Progenitor cell of endocrine pancreas (in vitro differentiated cells): ENCODE data around the gene EXOG. TPM values are rescaled to one million over a fixed set of nuclear protein-coding genes. Genes with fewer than 3 reads are reported as not detected.
A peak's percentile ranks its signal among the peaks of the same experiment; 100 is the strongest.

Experiments used
- DNase-seq: peaks from one replicate; pipeline ENCODE4 v3.0.0; 2021; ENCODE audit warnings: low spot score; ENCODE audit not compliant: unreplicated experiment
- H3K27ac Mint-ChIP-seq: 2 replicates; pipeline ENCODE4 v1.8.0; 2021; ENCODE audit warnings: mild to moderate bottlenecking, moderate library complexity, mixed read lengths
- H3K27me3 Mint-ChIP-seq: 2 replicates; pipeline ENCODE4 v1.8.0; 2021; ENCODE audit warnings: mixed read lengths
- H3K36me3 Mint-ChIP-seq: 2 replicates; pipeline ENCODE4 v1.8.0; 2022; ENCODE audit warnings: mixed read lengths; ENCODE audit not compliant: insufficient read depth
- H3K4me1 Mint-ChIP-seq: 2 replicates; pipeline ENCODE4 v1.8.0; 2021; ENCODE audit warnings: low read depth, mixed read lengths
- H3K4me3 Mint-ChIP-seq: 2 replicates; pipeline ENCODE4 v1.8.0; 2021; ENCODE audit warnings: low read depth, mild to moderate bottlenecking, moderate library complexity, mixed read lengths
- H3K9me3 Mint-ChIP-seq: 2 replicates; pipeline ENCODE4 v1.8.0; 2021; ENCODE audit warnings: low read depth, mixed read lengths
- long read RNA-seq: library from polyadenylated mRNA; unstranded; transcript quantifications from one replicate; pipeline ENCODE4 v2.0.0, GENCODE V29; 2020
- total RNA-seq: library from RNA; stranded (reverse); gene quantifications from 2 replicates; pipeline ENCODE4 v1.2.1, GENCODE V29; 2021
- TF ChIP-seq, protein P1 (sequence below): fragments of 200-600 bp; sonication (generic); IDR thresholded peaks from one replicate; pipeline ENCODE4 v1.5.0; 2021; ENCODE audit warnings: antibody characterized with exemption, mild to moderate bottlenecking; ENCODE audit not compliant: unreplicated experiment

EXOG gene, protein sequence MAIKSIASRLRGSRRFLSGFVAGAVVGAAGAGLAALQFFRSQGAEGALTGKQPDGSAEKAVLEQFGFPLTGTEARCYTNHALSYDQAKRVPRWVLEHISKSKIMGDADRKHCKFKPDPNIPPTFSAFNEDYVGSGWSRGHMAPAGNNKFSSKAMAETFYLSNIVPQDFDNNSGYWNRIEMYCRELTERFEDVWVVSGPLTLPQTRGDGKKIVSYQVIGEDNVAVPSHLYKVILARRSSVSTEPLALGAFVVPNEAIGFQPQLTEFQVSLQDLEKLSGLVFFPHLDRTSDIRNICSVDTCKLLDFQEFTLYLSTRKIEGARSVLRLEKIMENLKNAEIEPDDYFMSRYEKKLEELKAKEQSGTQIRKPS
- 15.2 and 16.5 TPM in 2 replicates for total RNA-seq
- long read RNA-seq, transcript EXOG-201 (6 exons, 2,792 nt), result major isoform, 16 of 30 reads
- long read RNA-seq, partial matches to known transcripts, result 2 of 30 reads
- long read RNA-seq, other reads (novel, unspliced or antisense), result 12 of 30 reads

DNA sequence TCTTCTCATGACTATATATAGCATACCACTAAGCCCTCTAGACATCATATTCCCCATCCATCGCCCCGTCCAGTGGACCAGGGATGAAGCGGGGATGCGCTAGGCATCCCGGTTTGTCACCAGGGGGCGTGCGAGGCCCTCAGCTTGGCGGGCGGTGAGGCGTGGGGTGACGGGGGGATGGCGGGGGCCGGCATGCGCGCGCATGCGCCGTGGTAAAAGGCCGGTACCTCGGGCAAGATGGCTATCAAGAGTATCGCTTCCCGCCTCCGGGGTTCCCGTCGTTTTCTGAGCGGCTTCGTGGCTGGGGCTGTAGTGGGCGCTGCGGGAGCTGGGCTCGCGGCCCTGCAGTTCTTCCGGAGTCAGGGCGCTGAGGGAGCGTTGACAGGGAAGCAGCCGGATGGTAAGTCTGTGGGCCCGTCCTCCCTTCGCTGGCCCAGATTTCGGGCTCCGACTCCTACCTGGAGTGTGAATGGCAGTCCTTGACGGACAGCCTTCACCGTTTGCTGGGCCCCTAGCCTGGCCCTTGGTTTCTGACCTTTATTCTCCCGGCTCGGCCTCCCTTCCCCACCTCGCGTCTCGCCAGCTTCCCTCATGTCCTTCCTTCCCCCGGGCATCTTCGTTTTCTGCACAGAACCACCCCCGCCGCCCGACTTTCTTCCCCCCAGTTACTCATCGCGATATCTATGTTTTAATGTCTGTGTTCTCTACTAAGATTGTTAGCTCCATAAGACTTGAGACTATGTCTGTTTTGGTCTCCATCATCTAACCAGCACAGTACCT, at the start of gene EXOG:
Gene EXOG (plus strand): TSS at position 210 of the 780 bp plus-strand sequence. CDS start 28 bp downstream, at position 238.
- Mint-ChIP-seq H3K4me1 (peaks cover 4% of the 10 kb centered on the region), H3K27ac (peak within 1 kb of the TSS; percentile 91), H3K36me3 (peaks cover 2% of the 10 kb centered on the region), H3K9me3 (no peaks in the 10 kb centered on the region), H3K27me3 (no peaks in the 10 kb centered on the region), H3K4me3 (peak within 1 kb of the TSS; percentile 87)
- DNase-seq, result peak; percentile 97
- TF ChIP-seq, protein P1, sequence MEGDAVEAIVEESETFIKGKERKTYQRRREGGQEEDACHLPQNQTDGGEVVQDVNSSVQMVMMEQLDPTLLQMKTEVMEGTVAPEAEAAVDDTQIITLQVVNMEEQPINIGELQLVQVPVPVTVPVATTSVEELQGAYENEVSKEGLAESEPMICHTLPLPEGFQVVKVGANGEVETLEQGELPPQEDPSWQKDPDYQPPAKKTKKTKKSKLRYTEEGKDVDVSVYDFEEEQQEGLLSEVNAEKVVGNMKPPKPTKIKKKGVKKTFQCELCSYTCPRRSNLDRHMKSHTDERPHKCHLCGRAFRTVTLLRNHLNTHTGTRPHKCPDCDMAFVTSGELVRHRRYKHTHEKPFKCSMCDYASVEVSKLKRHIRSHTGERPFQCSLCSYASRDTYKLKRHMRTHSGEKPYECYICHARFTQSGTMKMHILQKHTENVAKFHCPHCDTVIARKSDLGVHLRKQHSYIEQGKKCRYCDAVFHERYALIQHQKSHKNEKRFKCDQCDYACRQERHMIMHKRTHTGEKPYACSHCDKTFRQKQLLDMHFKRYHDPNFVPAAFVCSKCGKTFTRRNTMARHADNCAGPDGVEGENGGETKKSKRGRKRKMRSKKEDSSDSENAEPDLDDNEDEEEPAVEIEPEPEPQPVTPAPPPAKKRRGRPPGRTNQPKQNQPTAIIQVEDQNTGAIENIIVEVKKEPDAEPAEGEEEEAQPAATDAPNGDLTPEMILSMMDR, result peak; percentile 84

DNA sequence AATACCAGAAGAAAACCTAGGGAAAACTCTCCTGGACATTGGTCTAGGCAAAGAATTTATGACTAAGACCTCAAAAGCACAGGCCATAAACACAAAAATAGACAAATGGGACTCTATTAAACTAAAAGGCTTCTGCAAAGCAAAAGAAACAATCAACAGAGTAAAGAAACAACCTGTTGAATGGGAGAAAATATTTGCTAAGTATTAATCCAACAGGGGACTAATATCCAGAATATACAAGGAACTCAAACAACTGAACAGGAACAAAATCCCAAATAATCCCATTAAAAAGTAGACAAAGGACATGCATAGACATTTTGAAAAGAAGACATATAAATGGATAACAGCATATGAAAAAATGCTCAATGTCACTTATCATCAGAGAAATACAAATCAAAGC, 49.3 kb upstream of the EXOG start:
- H3K4me3 Mint-ChIP-seq, result no peak overlapping the region
- peaks cover 8% of the 10 kb centered on the region for H3K9me3 Mint-ChIP-seq
- H3K4me1 Mint-ChIP-seq, result peaks cover 6% of the 10 kb centered on the region
- H3K27ac Mint-ChIP-seq, result no peak overlapping the region
- TF ChIP-seq, protein P1, result no peak
- H3K36me3 Mint-ChIP-seq, result peaks cover 7% of the 10 kb centered on the region
- no peaks in the 10 kb centered on the region for H3K27me3 Mint-ChIP-seq
- DNase-seq, result no peak

DNA sequence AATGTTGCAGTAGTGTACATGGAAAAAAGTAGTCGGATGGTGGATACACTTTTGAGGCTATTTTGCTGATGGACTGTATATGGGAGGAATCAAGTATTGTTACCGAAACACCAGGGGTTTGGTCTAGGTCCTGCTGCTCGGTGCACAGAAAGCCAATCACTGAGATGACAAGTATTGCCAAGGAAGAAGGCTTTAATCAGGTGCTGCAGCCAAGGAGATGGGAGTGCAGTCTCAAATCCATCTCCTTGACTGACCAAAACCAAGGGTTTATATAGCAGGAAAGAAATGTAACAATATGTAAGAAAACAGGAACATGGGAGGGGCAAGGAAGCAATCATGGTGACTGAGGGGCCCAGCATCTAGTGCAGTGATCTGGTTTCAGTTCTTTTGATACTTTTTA, 45.3 kb upstream of the EXOG start:
- DNase-seq, result no peak
- Mint-ChIP-seq H3K27ac (no peak overlapping the region), H3K36me3 (peaks cover 7% of the 10 kb centered on the region), H3K27me3 (no peaks in the 10 kb centered on the region), H3K4me3 (no peak overlapping the region), H3K9me3 (peaks cover 8% of the 10 kb centered on the region), H3K4me1 (peaks cover 6% of the 10 kb centered on the region)
- TF ChIP-seq, protein P1, result no peak

DNA sequence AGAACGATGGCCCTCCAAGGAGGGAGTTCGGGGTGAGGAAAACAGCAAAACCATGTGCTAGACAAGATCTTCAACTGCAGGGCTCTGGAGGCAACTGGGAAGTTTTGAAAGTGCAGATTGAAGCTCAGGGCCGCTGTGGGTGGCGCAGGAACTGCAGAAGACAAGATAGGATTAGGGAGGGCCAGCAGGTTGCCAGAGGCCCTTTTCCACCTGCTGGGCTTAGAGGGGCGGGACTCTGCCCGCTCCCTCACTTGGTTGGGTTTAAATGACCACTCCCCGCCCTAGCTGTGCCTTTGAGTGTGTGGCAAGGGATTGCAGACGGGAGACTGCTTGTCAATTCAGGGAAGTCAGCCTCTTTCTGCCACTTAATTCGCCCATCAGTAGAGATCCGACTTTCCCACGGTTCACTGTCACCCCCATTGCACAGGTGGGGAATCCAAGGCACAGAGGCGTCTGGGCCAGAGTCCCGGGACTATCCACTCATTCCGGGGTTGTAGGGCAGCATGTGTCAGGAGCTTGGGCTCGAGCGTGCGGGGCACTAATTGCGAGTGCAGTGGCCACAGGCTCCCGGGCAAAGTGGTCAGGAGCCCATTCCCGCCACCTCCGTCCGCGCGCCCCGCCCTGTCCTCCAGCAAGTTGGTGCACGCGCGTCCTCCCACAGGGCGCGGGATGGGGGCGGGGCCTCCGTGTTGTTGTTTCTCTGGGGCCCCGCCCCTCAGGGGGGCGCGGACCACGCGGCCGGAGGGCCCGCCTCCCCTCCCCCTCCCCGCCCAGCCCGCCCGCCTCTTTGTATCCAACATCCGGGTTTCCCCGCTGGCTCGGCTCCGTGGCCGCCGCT, 42.8 kb upstream of the EXOG start, which contains the start of gene ACVR2B:
Gene ACVR2B (plus strand): TSS at position 816 of the 838 bp plus-strand sequence. CDS start 433 bp downstream, outside the sequence.
- TF ChIP-seq, protein P1, result no peak
- Mint-ChIP-seq H3K4me3 (peak within 1 kb of the TSS; percentile 99), H3K27ac (peak within 1 kb of the TSS; percentile 100), H3K36me3 (peaks cover 7% of the 10 kb centered on the region), H3K27me3 (no peaks in the 10 kb centered on the region), H3K9me3 (peaks cover 8% of the 10 kb centered on the region), H3K4me1 (peaks cover 26% of the 10 kb centered on the region)
- peak; percentile 82 for DNase-seq
